Pulmonary artery endothelial cell (primary cell): ENCODE data around the gene SAMD3. TPM values are rescaled to one million over a fixed set of nuclear protein-coding genes. Genes with fewer than 3 reads are reported as not detected.
"Not testable (repeated sequence)": the region's sequence is repeated elsewhere in the genome, so short reads cannot be mapped to it uniquely, and the experiment has no call there.

Experiments used
- DNase-seq: peaks from one replicate; pipeline ENCODE4 v3.0.0-alpha.2; 2011; ENCODE audit warnings: low read depth, low spot score
- total RNA-seq: library from RNA; depleted of rRNA; stranded (reverse); fragments of >200 nt; gene quantifications from 2 replicates; pipeline ENCODE4 v1.2.3, GENCODE V29; 2014

The SAMD3 gene
- total RNA-seq, 1 donor from 2014 or later, result not detected

DNA sequence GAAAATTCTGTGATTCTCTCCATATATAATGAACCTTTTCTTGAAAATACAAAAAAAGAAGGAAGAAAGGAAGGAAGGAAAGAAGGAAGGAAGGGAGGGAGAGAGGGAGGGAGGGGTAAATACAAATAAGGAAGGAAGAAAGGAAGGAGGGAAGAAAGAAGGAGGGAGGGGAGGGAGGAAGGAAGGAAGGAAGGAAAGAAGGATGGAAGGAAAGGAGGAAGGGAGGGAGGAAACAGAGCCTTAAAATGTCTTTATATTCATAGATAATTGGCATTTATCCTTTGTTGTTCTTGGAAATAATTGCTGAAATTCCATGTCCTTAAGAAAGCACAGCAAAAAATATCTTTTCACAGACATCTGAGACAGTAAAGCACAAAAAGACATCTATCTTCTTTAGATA is 40.3 kb downstream of the SAMD3 start:
- DNase-seq, result no peak

DNA sequence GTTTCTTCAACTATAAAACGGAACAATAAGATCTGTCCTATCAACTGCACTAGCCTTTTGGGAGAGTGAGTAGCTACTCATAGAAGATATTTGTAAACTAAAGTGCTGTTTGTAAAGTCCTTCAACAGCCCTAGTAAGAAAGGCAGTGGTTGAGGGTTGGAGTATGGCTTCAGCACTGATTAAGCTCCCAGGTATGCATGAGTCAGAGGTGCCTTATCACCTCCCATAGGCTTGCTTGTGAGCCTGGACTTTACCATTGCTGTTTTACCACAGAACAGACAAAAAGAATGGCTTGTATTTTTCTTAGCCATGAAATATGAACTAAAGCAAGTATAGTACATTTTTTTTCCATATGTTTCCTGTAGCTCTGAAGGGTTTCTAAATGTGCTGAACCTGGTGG is 44.1 kb downstream of the SAMD3 start:
- no peak for DNase-seq

DNA sequence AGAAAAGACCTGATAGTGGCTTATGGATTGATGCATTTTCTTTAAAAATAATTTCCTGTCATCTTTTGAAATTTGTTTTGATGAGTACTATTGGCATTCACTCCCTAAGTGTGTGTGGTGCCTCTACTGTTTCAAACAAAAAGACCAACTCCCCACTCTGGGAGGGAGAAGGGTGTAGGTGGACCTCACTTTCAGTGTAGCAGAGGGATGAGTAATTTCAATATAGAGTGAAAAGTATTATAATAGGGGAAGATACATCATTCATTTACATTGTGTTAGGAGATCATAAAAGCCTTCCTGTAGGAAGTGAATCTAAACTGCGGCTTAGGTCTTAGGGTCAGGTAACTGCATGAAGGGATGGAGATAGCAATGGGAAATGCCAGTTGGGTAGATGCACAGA is 46.4 kb downstream of the SAMD3 start:
- no peak for DNase-seq

DNA sequence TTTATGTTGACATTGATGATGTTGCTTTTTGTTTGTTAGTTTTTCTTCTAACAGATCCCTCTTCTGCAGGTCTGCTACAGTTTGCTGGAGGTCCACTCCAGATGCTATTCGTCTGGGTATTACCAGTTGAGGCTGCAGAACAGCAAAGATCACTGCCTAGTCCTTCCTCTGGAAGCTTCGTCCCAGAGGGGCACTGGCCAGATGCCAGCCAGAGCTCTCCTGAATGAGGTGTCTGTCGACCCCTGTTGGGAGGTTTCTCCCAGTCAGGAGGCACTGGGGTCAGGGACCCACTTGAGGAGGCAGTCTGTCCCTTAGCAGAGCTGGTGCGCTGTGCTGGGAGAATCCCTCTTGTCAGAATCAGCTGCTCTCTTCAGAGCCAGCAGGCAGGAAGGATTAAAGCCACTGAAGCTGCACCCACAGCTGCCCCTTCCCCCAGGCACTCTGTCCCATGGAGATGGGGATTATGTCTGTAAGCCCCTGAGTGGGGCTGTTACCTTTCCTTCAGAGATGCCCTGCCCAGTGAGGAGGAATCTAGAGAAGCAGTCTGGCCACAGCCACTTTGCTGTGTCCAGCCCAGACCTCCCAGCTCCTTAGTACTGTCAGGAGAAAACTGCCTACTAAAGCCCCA is 49.3 kb downstream of the SAMD3 start:
- not testable (repeated sequence) for DNase-seq

DNA sequence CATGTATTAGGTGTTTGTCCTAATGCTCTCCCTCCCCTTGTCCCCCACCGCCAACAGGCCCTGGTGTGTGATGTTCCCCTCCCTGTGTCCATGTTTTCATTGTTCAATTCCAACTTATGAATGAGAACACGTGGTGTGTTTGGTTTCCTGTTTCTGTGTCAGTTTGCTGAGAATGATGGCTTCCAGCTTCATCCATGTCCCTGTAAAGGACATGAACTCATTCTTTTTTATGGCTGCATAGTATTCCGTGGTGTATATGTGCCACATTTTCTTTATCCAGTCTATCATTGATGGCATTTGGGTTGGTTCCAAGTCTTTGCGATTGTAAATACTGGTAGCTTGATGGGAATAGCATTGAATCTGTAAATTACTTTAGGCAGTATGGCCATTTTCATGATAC is 52.6 kb downstream of the SAMD3 start:
- not testable (repeated sequence) for DNase-seq

DNA sequence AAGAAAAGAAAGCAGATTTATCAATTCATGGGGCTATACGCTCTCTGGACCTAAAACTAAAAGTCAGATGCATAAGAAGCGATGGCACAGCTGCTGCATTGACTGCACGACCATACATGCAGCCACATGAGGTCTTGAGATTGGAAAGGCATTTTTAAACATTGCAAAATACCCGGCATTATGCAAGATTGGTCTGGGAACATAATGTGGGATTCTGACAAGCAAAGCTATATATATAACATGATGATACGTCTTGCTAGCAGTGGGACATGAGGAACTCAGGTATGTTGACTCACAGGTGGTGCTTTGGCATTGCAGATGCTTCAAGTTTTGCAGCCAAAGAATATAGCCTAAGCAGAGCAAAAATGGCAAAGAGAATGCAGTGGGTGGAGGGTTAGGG is 55.1 kb downstream of the SAMD3 start:
- no peak for DNase-seq

DNA sequence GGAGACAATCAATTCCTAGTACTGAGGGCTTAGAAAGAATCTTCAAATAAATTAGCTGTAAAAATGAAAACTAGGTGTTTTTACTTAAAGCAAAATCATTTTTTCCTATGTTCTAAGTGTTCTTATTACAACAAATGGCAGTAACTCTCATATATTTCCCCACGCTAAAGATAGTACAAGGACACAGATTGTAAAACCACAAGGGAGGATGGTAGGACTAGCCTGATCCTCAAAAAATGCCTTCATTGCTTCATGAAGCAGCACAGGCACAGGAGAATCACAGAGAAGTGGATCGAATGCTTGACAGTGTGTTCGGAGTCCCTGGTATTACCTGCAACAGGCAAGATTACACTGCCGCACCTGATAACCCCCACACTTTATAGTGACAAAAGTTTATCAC is 58.5 kb downstream of the SAMD3 start:
- no peak for DNase-seq

DNA sequence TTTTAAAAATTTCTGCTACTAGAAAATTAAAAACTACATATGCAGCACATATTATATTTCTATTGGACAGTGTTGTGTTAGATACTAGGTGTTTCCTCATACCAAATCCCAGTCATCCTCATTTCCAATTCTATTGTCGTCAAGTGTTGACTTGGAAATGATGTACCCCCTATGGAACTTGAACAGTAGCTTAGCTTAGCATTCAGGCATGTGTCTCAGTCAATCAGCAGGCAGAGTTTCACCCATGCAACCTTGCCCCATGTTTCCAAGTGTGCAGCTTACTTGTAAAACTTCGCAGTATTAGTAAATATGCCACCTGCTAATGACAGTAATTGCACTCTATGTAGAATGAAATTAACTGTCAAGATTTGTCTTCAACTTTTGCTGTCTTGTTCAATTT is 59.5 kb downstream of the SAMD3 start:
- no peak for DNase-seq

DNA sequence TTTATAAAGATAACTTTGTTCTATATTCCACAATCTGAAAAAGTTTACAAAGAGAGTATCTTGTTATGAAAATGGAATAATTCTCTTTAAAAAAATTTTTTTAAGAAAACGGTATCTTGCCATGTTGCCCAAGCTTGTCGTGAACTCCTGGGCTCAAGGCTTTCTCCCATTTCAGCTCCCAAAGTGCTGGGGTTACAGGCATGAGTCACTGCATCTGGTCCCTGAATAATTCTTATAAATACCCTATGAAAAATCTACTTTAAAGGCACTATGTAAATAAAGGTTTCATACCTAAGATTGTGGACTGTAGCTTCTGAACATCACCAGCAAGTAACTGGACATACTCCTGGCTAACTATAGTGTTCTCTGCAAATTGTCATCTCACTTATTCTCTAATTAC is 60.3 kb downstream of the SAMD3 start:
- no peak for DNase-seq

DNA sequence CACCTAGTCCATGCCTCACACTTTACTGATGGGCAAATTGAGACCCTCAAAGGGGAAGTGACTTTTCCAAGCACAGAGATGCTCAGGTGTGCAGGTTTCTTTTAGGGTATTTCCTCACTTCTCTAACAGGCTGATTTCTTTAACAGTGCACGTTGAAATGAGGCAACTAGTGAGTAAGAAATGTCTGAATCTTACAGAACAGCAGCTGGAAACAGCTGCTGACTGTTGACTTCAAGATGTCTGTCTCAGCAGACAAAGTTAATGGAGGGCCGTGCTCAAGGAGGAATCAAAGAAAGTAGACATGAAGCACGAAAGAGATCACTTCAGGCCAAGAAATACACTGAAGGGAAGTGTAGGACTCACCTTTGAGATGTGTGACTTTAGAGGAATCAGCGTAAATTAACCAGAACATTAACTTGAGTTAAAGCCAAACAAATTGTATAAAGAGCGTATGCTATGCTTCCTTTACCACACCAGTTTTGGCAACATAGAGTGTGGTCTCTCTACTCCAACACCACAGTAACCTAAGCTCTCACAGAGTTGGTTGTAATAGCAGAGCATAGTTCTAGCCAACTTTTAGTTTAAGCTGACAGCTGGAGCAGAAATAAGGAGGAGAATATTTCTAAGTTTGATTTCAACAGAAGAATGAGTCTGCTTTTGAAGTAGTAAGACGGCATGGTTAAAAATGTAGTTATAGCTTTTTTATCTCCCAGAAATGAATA is 60.9 kb downstream of the SAMD3 start:
- DNase-seq, result no peak

DNA sequence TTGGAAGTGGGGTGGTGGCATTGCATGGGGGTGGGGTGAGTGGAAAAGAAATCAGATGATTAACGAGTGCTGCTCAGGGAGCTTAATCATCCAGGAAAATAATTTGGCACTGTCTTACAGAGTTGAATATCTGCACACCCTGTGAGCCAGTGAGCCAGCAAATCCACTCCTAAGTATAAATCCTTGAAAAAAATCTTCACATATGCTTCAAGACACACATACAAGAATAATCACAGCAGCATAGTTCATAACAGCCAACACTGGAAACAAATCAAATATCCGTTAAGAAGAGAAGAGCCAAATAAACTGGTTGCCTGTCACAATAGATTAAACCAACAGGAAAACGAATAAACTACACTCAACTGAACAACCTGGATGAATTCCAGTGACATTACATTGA is 62.8 kb downstream of the SAMD3 start:
- DNase-seq, result no peak

DNA sequence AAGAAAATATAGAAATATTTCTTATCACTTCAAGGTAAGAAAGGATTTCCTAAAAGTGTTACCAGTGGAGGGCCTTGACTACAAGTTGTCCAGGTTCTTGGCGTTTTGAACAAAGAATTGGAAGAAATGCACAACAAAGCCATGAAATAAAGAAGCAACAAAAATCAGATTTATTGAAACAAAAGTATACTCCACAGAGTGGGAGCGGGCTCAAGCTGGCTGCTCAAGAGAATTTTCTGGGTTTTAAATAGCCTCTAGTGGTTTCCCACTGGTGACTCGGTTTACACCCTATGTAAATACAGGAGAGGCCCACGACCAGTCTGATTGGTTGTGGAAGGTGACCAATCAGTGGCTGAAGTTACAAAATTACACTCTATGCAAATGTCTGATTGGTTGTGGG is 64.2 kb downstream of the SAMD3 start:
- no peak for DNase-seq

DNA sequence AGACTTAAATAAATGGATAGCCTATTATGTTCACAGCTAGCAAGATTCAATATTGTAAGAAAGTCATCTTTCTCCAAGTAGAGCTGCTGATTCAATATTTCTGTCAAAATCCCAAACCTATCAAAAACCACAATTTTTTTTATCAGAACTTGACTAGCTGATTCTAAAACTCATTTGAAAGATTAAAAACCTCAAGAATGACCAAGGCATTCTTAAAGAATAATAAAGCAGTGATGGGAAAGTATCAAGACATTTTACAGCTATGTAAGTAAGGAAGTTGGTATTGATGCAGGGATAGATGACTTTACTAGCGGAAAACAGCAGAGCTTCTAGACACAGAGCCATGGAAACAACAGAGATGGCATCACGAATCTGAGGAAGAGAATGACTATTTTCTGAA is 64.7 kb downstream of the SAMD3 start:
- DNase-seq, result no peak

DNA sequence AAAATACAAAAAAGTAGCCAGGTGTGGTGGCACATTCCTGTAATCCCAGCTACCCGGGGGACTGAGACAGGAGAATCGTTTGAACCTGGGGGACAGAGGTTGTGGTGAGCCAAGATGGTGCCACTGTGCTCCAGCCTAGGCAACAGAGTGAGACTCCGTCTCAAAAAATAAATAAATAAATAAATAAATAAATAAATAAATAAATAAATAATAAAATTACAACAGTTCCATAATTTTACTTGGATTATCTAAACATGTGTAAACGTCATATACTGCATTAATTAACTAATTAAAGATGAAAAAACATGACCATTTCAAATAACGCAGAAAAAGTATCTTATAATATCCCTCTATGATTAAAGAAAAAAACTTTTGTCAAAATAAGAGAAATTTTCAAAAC is 65.8 kb downstream of the SAMD3 start:
- DNase-seq, result no peak

DNA sequence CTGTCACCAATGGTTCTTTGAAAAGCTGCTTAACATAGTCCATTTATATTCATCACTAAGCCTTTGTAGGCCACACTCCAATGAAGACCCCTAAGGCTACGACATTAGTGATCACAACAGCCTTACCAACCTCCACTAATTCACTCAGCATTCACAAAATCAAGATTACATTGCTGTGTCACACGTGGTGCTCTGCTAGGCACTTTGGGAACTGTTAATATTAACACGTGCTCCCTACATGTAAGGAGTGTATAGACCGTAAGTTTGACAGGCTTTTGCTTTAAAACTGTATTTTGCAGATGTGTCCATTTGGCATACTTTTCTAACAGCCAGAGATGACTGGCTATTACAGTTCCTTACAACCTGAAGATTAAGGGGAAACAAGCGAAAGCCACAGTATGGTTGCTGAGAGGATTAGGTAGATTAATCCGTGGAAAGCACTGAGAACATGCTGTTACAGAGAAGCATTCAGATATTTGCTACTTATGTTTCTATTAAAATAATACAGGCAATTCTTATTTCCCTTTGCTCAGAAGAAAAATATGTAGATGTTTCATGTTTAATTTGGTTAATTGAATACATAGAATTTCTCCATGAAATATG is 69.7 kb downstream of the SAMD3 start:
- DNase-seq, result no peak

DNA sequence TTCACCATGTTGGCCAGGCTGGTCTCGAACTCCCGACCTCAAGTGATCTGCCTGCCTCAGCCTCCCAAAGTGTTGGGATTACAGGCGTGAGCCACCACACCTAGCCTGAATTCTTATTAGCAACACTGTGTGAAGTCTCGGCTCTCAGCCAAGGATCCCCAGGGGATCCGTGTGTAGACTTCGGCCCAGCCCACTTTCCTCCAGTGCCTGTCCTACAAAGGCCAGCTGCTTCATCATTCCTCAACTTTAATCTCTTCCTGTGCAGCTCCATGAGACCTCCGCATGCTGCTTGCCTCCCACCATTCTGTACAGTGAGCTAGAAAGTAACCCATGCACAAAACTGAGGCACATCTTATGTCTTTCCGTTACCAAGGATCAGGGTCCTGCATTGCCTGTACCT is 71.8 kb downstream of the SAMD3 start:
- no peak for DNase-seq

DNA sequence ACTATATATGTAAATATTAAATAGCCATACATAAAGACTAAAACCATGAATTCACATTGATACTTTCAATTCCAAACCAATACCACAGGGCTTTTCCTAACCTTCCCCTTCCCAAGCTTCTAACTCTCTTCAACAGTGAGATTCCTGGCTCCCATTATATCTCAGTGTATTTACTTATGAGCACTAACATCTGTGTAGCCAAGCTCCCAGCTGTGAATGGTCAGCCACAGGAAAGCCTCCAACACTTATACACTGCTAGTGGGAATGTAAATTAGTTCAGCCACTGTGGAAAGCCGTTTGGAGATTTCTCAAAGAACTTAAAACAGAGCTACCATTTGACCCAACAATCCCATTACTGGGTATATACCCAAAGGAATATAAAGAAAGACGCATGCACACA is 73.7 kb downstream of the SAMD3 start:
- not testable (repeated sequence) for DNase-seq

DNA sequence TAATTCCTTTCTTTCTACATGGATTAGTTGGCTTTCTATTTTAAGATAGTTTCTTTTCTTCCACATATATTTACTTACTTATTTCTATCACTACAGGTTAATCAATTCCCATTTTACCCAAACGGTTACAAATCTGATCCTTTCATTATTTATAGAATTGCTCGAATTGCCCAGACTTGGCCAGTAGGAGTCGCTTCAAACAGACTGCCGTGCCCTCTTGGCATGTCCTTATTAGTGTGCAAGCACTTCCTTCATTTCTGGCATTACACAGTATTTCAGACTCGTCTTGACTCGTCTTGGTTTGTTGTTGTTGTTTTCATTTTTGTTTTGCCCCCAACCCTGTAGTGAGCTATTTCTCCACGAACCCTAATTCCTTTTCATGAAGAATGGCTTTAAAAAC is 74.6 kb downstream of the SAMD3 start:
- no peak for DNase-seq

DNA sequence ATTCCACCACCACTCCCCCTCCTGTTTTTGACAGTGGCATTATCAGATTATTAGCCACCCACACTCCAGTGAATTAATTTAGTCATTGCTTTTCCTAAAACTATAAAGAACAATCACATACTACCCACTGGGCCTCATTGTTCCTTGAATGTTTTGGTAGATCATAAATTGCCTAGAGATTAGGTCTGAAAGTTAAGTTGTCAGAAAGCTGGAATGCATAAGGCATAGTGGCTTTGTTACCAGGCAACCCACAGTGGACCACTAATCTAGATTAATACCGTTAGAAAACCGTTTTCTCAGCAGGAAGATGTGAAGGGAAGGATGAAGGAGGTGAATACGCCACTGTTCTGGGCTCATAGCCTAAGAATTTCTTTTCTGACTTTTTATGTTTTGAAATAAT is 75.6 kb downstream of the SAMD3 start:
- DNase-seq, result no peak

DNA sequence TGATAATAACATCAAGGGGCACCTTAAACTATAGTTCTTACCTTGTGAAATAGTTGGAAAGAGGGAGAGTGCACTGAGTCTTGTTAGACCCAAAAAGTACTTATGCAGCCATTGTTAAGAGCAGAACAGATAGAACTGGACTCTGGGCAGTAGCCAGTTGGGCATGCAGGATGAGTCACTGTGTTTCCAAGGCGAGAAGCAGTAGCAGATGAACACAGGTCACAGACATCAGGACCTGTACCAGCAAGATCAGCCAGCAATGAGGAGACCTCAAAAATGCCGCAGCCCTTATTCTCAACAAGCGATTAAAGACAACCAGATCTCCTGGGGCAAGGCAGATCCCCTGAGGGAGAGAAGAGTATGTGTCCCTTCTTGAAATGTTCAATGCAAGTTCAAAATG is 79.0 kb downstream of the SAMD3 start:
- DNase-seq, result no peak

DNA sequence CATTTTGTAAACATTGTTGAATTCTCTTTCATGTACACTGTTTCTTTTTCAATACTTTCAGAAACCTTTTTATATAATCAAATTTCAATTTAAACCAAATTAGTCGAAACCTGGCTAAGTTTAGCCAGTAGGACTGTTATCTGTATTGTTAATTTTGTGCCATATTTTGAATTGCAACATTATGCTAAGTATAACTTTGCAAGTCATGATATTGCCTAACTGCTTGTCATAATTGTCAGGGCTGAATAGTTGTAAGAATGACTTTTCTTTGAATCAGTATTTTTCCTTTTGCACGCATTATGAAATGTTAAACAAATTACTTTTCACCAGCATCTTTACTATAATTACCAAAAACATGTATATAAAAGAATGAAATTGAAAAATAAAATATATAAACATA is 82.7 kb downstream of the SAMD3 start:
- no peak for DNase-seq

DNA sequence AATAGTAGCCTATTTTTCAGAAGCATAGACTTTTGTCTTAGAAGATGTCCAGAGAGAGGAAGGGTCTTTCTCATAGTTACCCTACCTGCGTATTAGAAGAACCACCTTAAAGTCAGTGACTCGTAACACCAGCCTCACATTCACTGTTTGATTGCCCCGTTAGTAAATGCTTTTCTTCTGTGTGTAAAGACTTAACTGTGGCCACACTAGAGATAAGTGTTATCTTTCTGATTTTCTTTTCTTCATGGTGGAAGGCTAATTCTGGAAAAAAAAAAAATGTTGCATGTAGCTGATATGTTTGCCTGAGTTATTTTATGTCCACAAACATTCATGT is 83.9 kb downstream of the SAMD3 start:
- no peak for DNase-seq
